ENCODE results near the gene MAZ.
A peak's percentile ranks its signal among the peaks of the same experiment; 100 is the strongest.

Gene MAZ

GRCh38 chr16:29809850-29810698, 3.7 kb downstream of the MAZ start:
- peak; percentile 72 for DNase-seq

GRCh38 chr16:29810699-29811169, 4.4 kb downstream of the MAZ start:
- peak; percentile 55 for DNase-seq

- DNase-seq: peak; percentile 88
Measured at GRCh38 chr16:29811170-29811895, 5.0 kb downstream of the MAZ start.

- peak; percentile 77 for DNase-seq
Measured at GRCh38 chr16:29811896-29812665, 5.8 kb downstream of the MAZ start, which contains the start of gene PRRT2. PRRT2 (plus strand) TSS chr16:29812193; CDS start chr16:29813055, 862 bp downstream.

- no peak for DNase-seq
Measured at GRCh38 chr16:29812754-29813643, 6.7 kb downstream of the MAZ start.

- no peak for DNase-seq
Measured at GRCh38 chr16:29813644-29814562, 7.6 kb downstream of the MAZ start.

GRCh38 chr16:29814592-29814991, 8.3 kb downstream of the MAZ start:
- no peak for DNase-seq

- peak; percentile 37 for DNase-seq
Measured at GRCh38 chr16:29815032-29815721, 8.8 kb downstream of the MAZ start.

- DNase-seq: peak; percentile 100
Measured at GRCh38 chr16:29815793-29816693, 9.7 kb downstream of the MAZ start, which contains the start of gene PAGR1. PAGR1 (plus strand) TSS chr16:29816152; CDS start chr16:29816526, 374 bp downstream.

GRCh38 chr16:29816694-29817441, 10.5 kb downstream of the MAZ start:
- DNase-seq: peak; percentile 80

- no peak for DNase-seq
Measured at GRCh38 chr16:29818082-29818481, 11.8 kb downstream of the MAZ start.

- DNase-seq: no peak
Measured at GRCh38 chr16:29819506-29819905, 13.2 kb downstream of the MAZ start.

GRCh38 chr16:29820271-29820701, 14.0 kb downstream of the MAZ start, which contains the start of gene MVP:
MVP (plus strand) TSS chr16:29820462; CDS start chr16:29830550, 10,088 bp downstream.
- DNase-seq: peak; percentile 87

- peak; percentile 31 for DNase-seq
Measured at GRCh38 chr16:29820730-29821642, 14.7 kb downstream of the MAZ start.

- no peak for DNase-seq
Measured at GRCh38 chr16:29821643-29822115, 15.3 kb downstream of the MAZ start.

GRCh38 chr16:29824589-29825144, 18.3 kb downstream of the MAZ start:
- no peak for DNase-seq

Measured in NCI-H2171 treated with DMSO at 0.1 percent for 48 hours (cell line).